ENCODE results near the gene ERH. TPM values are rescaled to one million over a fixed set of nuclear protein-coding genes. Genes with fewer than 3 reads are reported as not detected.

ERH gene
- total RNA-seq, 1 donor from 2014 or later = 89.1 TPM

Other genes with a start within 250 kb of the ERH start
- 37.1 TPM for gene DCAF5, start 245.2 kb downstream of the ERH start, total RNA-seq
- gene EXD2, start 206.8 kb downstream of the ERH start, total RNA-seq = 50.1 TPM
- 5.5 TPM for gene GALNT16, start 138.1 kb downstream of the ERH start, total RNA-seq
- gene SLC39A9, start 393 bp upstream of the ERH start, total RNA-seq = 120 TPM
- gene PLEKHD1, start 86.4 kb upstream of the ERH start, total RNA-seq = 0.16 TPM
- 6.9 TPM for gene CCDC177, start 176.6 kb upstream of the ERH start, total RNA-seq
- gene SUSD6, start 213.3 kb upstream of the ERH start, total RNA-seq = 6.1 TPM